ENCODE measurements around the gene ERCC6L2.
A peak's percentile ranks its signal among the peaks of the same experiment; 100 is the strongest.

Gene ERCC6L2

DNA sequence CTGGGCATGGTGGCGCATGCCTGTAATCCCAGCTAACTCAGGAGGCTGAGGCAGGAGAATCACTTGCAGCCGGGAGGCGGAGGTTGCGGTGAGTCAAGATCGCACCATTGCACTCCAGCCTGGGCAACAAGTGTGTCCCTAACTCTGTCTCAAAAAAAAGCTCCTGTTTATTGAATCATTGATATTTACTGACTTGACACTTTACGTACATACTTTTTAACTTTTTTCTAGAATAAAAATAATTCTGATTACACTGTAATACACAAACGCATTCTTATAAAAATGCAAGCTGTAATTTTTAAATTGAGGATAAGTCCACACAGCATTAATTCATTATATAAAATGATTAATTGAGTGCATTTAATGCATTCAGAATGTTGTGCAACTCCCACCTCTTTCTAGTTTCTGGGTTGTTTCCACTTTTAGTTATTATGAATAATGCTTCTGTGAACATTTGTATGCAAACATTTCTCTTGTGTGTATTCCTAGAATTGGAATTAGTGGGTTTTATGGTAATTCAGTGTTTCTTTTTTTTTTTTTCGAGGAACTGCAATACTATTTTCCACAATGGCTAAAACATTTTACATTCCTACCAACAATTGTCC, 15.7 kb downstream of the ERCC6L2 start:
- DNase-seq (ENCODE audit: low read depth), result no peak

DNA sequence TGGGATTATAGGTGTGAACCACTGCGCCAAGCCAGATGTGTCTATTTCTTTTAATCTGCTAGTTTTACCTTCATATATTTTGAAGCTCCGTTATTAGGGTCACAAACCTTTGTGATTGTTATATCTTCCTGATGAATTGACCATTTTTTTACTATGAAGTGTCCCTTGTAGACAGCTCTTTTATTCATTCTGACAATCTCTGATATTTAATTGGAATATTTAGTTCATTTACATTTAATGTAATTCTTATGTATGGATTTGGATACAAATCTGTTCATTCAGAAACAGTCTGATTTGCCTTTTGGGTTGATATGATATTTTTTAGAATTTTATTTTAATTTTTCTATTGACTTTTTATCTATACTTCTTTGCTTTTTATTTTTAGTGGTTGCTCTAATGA, 17.2 kb downstream of the ERCC6L2 start:
- no peak for DNase-seq (ENCODE audit: low read depth)
- H3K4me3 ChIP-seq (ENCODE audit: low read depth, low read length), result no peak overlapping the region
- no peak for TF ChIP-seq CTCF (conservative IDR thresholded peaks at IDR 0.05; ENCODE audit: low read depth, low read length)

More for the DNA sequence above, 15.7 kb downstream of the ERCC6L2 start:
- H3K4me3 ChIP-seq (ENCODE audit: low read depth, low read length), result no peak overlapping the region
- no peak for TF ChIP-seq CTCF (conservative IDR thresholded peaks at IDR 0.05; ENCODE audit: low read depth, low read length)

DNA sequence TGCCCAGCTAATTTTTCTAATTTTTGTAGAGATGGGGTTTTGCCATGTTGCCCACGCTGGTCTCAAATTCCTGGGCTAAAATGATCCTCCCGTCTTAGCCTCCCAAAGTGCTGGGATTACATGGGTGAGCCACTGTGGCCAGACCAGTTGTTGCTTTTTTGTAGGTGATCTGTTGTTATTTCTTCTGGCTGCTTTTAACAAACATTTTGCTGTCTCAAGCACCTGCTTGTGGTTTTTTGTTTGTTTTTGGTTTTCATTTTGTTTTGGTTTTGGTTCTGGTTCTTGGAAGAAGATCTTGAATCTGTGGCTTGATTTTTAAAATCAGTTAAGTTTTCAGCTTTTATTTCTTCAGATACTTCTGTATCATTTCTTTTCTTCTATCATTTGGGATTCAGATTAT, 21.1 kb downstream of the ERCC6L2 start:
- TF ChIP-seq CTCF (conservative IDR thresholded peaks at IDR 0.05; ENCODE audit: low read depth, low read length), result no peak
- no peak overlapping the region for H3K4me3 ChIP-seq (ENCODE audit: low read depth, low read length)
- DNase-seq (ENCODE audit: low read depth), result no peak

DNA sequence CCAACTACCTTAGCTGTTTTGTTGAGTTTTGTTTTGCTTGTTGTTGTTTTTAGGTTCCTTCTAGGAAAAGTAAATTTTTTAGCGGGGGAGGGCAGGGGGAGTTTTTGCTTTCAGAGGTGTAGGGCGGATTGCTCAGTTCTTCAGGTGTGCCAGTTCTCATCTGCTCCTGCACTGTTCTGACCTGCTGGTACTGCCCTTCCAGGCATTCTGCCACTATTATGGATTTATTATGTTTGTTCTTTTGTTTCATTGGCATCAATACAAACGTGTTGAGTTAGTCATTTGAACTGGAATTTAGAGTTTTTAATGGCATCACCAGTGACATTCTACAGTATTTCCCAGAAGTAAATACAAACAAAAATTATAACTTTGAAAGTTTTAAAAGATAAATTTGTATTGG, 26.0 kb downstream of the ERCC6L2 start:
- no peak for TF ChIP-seq CTCF (conservative IDR thresholded peaks at IDR 0.05; ENCODE audit: low read depth, low read length)
- DNase-seq (ENCODE audit: low read depth), result no peak

GRCh38 chr9:95903398-95903797, 27.9 kb downstream of the ERCC6L2 start:
- no peak for DNase-seq (ENCODE audit: low read depth)

More for the DNA sequence above, 26.0 kb downstream of the ERCC6L2 start:
- no peak overlapping the region for H3K4me3 ChIP-seq (ENCODE audit: low read depth, low read length)

DNA sequence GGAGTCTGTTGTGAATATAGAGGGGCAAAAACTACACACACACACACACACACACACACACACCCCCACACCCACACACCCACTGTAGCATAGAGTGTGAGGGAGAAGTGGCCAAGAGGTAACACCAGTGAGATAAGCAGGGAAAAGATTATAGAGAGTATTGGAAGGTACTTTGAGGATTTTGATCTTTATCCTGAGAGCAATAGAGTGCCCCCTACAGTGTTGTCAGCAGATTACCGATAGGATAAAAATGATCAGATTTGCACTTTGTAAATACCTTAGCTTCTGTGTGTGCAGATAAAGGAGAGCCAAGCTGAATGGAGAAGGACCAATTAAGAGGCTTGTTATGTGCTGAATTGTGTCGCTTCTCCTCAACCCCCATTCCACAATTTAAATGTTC, 32.3 kb downstream of the ERCC6L2 start:
- H3K4me3 ChIP-seq (ENCODE audit: low read depth, low read length), result no peak overlapping the region
- no peak for TF ChIP-seq CTCF (conservative IDR thresholded peaks at IDR 0.05; ENCODE audit: low read depth, low read length)
- peak; percentile 2 for DNase-seq (ENCODE audit: low read depth)

More at GRCh38 chr9:95903398-95903797, 27.9 kb downstream of the ERCC6L2 start:
- H3K4me3 ChIP-seq (ENCODE audit: low read depth, low read length), result no peak overlapping the region
- no peak for TF ChIP-seq CTCF (conservative IDR thresholded peaks at IDR 0.05; ENCODE audit: low read depth, low read length)

- no peak for TF ChIP-seq CTCF (conservative IDR thresholded peaks at IDR 0.05; ENCODE audit: low read depth, low read length)
- DNase-seq (ENCODE audit: low read depth), result peak; percentile 23
- no peak overlapping the region for H3K4me3 ChIP-seq (ENCODE audit: low read depth, low read length)
Measured at GRCh38 chr9:95910023-95910707, 34.7 kb downstream of the ERCC6L2 start.

Measured in choroid plexus epithelial cell (primary cell).